H9 (cell line): ENCODE results near the gene SERPINH1. TPM values are rescaled to one million over a fixed set of nuclear protein-coding genes. Genes with fewer than 3 reads are reported as not detected.

Experiments
- DNase-seq: peaks from one replicate; pipeline ENCODE4 v3.0.0-alpha.2; 2017
- H2AFZ ChIP-seq: one replicate; pipeline ENCODE4 v1.6.1; 2013; ENCODE audit warnings: mild to moderate bottlenecking, low read length, control low read depth, moderate library complexity
- H2AK5ac ChIP-seq: 2 replicates; pipeline ENCODE4 v1.6.1; 2013; ENCODE audit warnings: low read length, control low read depth, mixed read lengths; ENCODE audit not compliant: insufficient read length
- H2BK120ac ChIP-seq: one replicate; pipeline ENCODE4 v1.6.1; 2013; ENCODE audit warnings: low read depth, mild to moderate bottlenecking, low read length, control low read depth, inconsistent platforms; ENCODE audit not compliant: poor library complexity, severe bottlenecking
- H2BK12ac ChIP-seq: 2 replicates; pipeline ENCODE4 v1.6.1; 2013; ENCODE audit warnings: low read length, control low read depth, mixed read lengths, low read depth; ENCODE audit not compliant: insufficient read length
- H2BK15ac ChIP-seq: 2 replicates; pipeline ENCODE4 v1.6.1; 2013; ENCODE audit warnings: low read depth, low read length, control low read depth
- H2BK20ac ChIP-seq: one replicate; pipeline ENCODE4 v1.6.1; 2013; ENCODE audit warnings: low read depth, mild to moderate bottlenecking, low read length, control low read depth, inconsistent platforms; ENCODE audit not compliant: poor library complexity, severe bottlenecking
- H2BK5ac ChIP-seq: 2 replicates; pipeline ENCODE4 v1.6.1; 2013; ENCODE audit warnings: low read length, control low read depth, mixed read lengths; ENCODE audit not compliant: insufficient read length
- H3K14ac ChIP-seq: 2 replicates; pipeline ENCODE4 v1.6.1; 2013; ENCODE audit warnings: low read length, control low read depth; ENCODE audit not compliant: insufficient read depth
- H3K18ac ChIP-seq: 2 replicates; pipeline ENCODE4 v1.6.1; 2013; ENCODE audit warnings: low read depth, mild to moderate bottlenecking, mixed read lengths, low read length, control low read depth; ENCODE audit not compliant: insufficient read length
- H3K23ac ChIP-seq: 2 replicates; pipeline ENCODE4 v1.6.1; 2013; ENCODE audit warnings: low read length, control low read depth, mixed read lengths, low read depth; ENCODE audit not compliant: insufficient read length
- H3K23me2 ChIP-seq: 2 replicates; pipeline ENCODE4 v1.6.1; 2013; ENCODE audit warnings: low read depth, mild to moderate bottlenecking, mixed read lengths, low read length, control low read depth; ENCODE audit not compliant: insufficient read length, poor library complexity, severe bottlenecking
- H3K27ac ChIP-seq: 2 replicates; pipeline ENCODE4 v1.5.1; 2013; ENCODE audit warnings: low read length, control low read depth, mixed read lengths, low read depth; ENCODE audit not compliant: insufficient read length
- H3K27me3 ChIP-seq: 2 replicates; pipeline ENCODE4 v1.6.1; 2013; ENCODE audit warnings: low read length, control low read depth, inconsistent platforms; ENCODE audit not compliant: insufficient read depth
- H3K4ac ChIP-seq: 2 replicates; pipeline ENCODE4 v1.6.1; 2013; ENCODE audit warnings: low read depth, mild to moderate bottlenecking, control low read depth, inconsistent platforms, low read length, moderate library complexity
- H3K4me1 ChIP-seq: 2 replicates; pipeline ENCODE4 v1.6.1; 2013; ENCODE audit warnings: low read length, control low read depth, inconsistent platforms; ENCODE audit not compliant: insufficient read depth
- H3K4me2 ChIP-seq: 2 replicates; pipeline ENCODE4 v1.6.1; 2013; ENCODE audit warnings: low read length, control low read depth, mixed read lengths; ENCODE audit not compliant: insufficient read length, insufficient read depth
- H3K56ac ChIP-seq: 2 replicates; pipeline ENCODE4 v1.6.1; 2013; ENCODE audit warnings: low read depth, mild to moderate bottlenecking, mixed read lengths, low read length, control low read depth; ENCODE audit not compliant: insufficient read length
- H3K79me1 ChIP-seq: 2 replicates; pipeline ENCODE4 v1.6.1; 2013; ENCODE audit warnings: low read depth, mild to moderate bottlenecking, moderate library complexity, low read length, control low read depth, inconsistent platforms; ENCODE audit not compliant: insufficient read depth, poor library complexity, severe bottlenecking
- H3K79me2 ChIP-seq: 2 replicates; pipeline ENCODE4 v1.6.1; 2013; ENCODE audit warnings: low read length, control low read depth, inconsistent platforms; ENCODE audit not compliant: insufficient read depth
- H3K9ac ChIP-seq: 2 replicates; pipeline ENCODE4 v1.6.1; 2013; ENCODE audit warnings: low read length, control low read depth, mixed read lengths; ENCODE audit not compliant: insufficient read length; ENCODE audit errors: extremely low read depth
- H3K9me3 ChIP-seq: one replicate; pipeline ENCODE4 v1.6.1; 2013; ENCODE audit warnings: low read depth, low read length, inconsistent platforms; ENCODE audit not compliant: control insufficient read depth
- H3T11ph ChIP-seq: one replicate; pipeline ENCODE4 v1.6.1; 2013; ENCODE audit warnings: mild to moderate bottlenecking, low read length, control low read depth, inconsistent platforms
- H4K20me1 ChIP-seq: one replicate; pipeline ENCODE4 v1.6.1; 2013; ENCODE audit not compliant: control insufficient read depth, insufficient read length, insufficient read depth
- H4K5ac ChIP-seq: 2 replicates; pipeline ENCODE4 v1.6.1; 2013; ENCODE audit warnings: low read depth, mild to moderate bottlenecking, mixed read lengths, low read length, control low read depth; ENCODE audit not compliant: insufficient read length
- H4K8ac ChIP-seq: replicated peaks from 2 replicates; pipeline ENCODE4 v1.6.1; 2013; ENCODE audit warnings: low read length, control low read depth, mixed read lengths, low read depth; ENCODE audit not compliant: insufficient read length
- H4K91ac ChIP-seq: 2 replicates; pipeline ENCODE4 v1.6.1; 2013; ENCODE audit warnings: low read depth, mild to moderate bottlenecking, moderate library complexity, mixed read lengths, low read length, control low read depth; ENCODE audit not compliant: insufficient read length
- H3K27ac Mint-ChIP-seq, 3 experiments: 2 replicates in 2 of 3; 3 replicates in 1 of 3; pipeline ENCODE4 v1.8.0; 2020 to 2021; ENCODE audit warnings: mixed read lengths in 3 of 3, mild to moderate bottlenecking in 1 of 3, moderate library complexity in 1 of 3
- H3K27me3 Mint-ChIP-seq: 2 replicates; pipeline ENCODE4 v1.8.0; 2021; ENCODE audit warnings: low read depth, mild to moderate bottlenecking, moderate library complexity, mixed read lengths
- H3K36me3 Mint-ChIP-seq, 3 experiments: 2 replicates in 2 of 3; 3 replicates in 1 of 3; pipeline ENCODE4 v1.8.0; 2020 to 2021; ENCODE audit warnings: low read depth in 3 of 3, mixed read lengths in 3 of 3; ENCODE audit not compliant: insufficient read depth in 1 of 3
- H3K4me1 Mint-ChIP-seq, 2 experiments: 2 replicates each; pipeline ENCODE4 v1.8.0; 2020; ENCODE audit warnings: mixed read lengths in 2 of 2
- H3K4me3 Mint-ChIP-seq, 2 experiments: 2 replicates in 1 of 2; 3 replicates in 1 of 2; pipeline ENCODE4 v1.8.0; 2020 to 2021; ENCODE audit warnings: mild to moderate bottlenecking in 2 of 2, mixed read lengths in 2 of 2, moderate library complexity in 1 of 2
- H3K9me3 Mint-ChIP-seq, 2 experiments: 2 replicates in 1 of 2; 3 replicates in 1 of 2; pipeline ENCODE4 v1.8.0; 2020; ENCODE audit warnings: mild to moderate bottlenecking in 2 of 2, mixed read lengths in 2 of 2, moderate library complexity in 1 of 2
- WGBS: extraction: QIAGEN DNeasy Blood & Tissue Kit; methylation state at CpG from one replicate; pipeline ENCODE4 v1.1.7; 2013; ENCODE audit warnings: missing lambda C conversion rate, low lambda C conversion rate, mixed read lengths; ENCODE audit not compliant: insufficient read length; ENCODE audit errors: extremely low coverage; 5-methylcytosine and 5-hydroxymethylcytosine counted together
- total RNA-seq: library from RNA; stranded (reverse); gene quantifications from 2 replicates; pipeline ENCODE4 v1.2.1, GENCODE V29; 2021
- TF ChIP-seq, protein P1 (sequence below): fragments of 200-600 bp; sonication (generic); conservative IDR thresholded peaks from 3 replicates; pipeline ENCODE4 v1.8.0; 2021; ENCODE audit warnings: antibody characterized with exemption, mild to moderate bottlenecking

Gene SERPINH1
- total RNA-seq, 1 experiment from 2014 or later: 253 TPM

- H3K4me3 Mint-ChIP-seq: no peak overlapping the region
- Histone ChIP-seq H3K27ac (no peak overlapping the region), H3K4ac (no peak overlapping the region), H2AK5ac (no peak overlapping the region), H2AFZ (no peak overlapping the region), H2BK20ac (no peak overlapping the region), H3K23me2 (no peaks in the 10 kb centered on the region), H3K4me2 (no peak overlapping the region), H2BK15ac (no peak overlapping the region), H4K5ac (no peak overlapping the region), H4K91ac (no peak overlapping the region), H3K27me3 (no peaks in the 10 kb centered on the region), H3K23ac (no peak overlapping the region), H3K14ac (no peak overlapping the region), H4K8ac (no peak overlapping the region), H3K9me3 (no peaks in the 10 kb centered on the region), H3K56ac (no peak overlapping the region), H2BK12ac (no peak overlapping the region), H3T11ph (no peak overlapping the region), H3K79me1 (no peaks in the 10 kb centered on the region), H3K18ac (no peak overlapping the region), H3K9ac (no peak overlapping the region), H2BK5ac (no peak overlapping the region), H3K79me2 (no peaks in the 10 kb centered on the region), H2BK120ac (no peak overlapping the region), H4K20me1 (no peaks in the 10 kb centered on the region), H3K4me1 (peaks cover 5% of the 10 kb centered on the region; the same call in 1 of the 2 replicates)
- WGBS: no CpG with 5 or more reads among the region's 3 CpGs
- no peaks in the 10 kb centered on the region for H3K36me3 Mint-ChIP-seq
- H3K9me3 Mint-ChIP-seq: no peaks in the 10 kb centered on the region; a peak in 1 of 5 replicates
- no peak for DNase-seq
- peaks cover 1% of the 10 kb centered on the region for H3K27me3 Mint-ChIP-seq
- TF ChIP-seq, protein P1, sequence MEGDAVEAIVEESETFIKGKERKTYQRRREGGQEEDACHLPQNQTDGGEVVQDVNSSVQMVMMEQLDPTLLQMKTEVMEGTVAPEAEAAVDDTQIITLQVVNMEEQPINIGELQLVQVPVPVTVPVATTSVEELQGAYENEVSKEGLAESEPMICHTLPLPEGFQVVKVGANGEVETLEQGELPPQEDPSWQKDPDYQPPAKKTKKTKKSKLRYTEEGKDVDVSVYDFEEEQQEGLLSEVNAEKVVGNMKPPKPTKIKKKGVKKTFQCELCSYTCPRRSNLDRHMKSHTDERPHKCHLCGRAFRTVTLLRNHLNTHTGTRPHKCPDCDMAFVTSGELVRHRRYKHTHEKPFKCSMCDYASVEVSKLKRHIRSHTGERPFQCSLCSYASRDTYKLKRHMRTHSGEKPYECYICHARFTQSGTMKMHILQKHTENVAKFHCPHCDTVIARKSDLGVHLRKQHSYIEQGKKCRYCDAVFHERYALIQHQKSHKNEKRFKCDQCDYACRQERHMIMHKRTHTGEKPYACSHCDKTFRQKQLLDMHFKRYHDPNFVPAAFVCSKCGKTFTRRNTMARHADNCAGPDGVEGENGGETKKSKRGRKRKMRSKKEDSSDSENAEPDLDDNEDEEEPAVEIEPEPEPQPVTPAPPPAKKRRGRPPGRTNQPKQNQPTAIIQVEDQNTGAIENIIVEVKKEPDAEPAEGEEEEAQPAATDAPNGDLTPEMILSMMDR: no peak
- H3K27ac Mint-ChIP-seq: no peak overlapping the region
- peaks cover 24 to 66% of the 10 kb centered on the region in 2 experiments for H3K4me1 Mint-ChIP-seq
Observed at GRCh38 chr11:75556275-75556674, 5.8 kb upstream of the SERPINH1 start.
